Mesenchymal stem cell (in vitro differentiated cells and primary cell): Measurements from ENCODE around the gene SHH.

Experiments
- DNase-seq: peaks from one replicate; pipeline ENCODE4 v3.0.0-alpha.2; 2013
- H2AFZ ChIP-seq: one replicate; pipeline ENCODE4 v1.6.1; 2013; ENCODE audit warnings: low read depth, mild to moderate bottlenecking, control low read depth, inconsistent platforms, low read length, moderate library complexity
- H2AK5ac ChIP-seq: 2 replicates; pipeline ENCODE4 v1.6.1; 2013; ENCODE audit warnings: low read length, moderate library complexity, mild to moderate bottlenecking, inconsistent platforms; ENCODE audit not compliant: severe bottlenecking
- H2BK120ac ChIP-seq: one replicate; pipeline ENCODE4 v1.6.1; 2013; ENCODE audit warnings: low read depth, mild to moderate bottlenecking, inconsistent platforms, low read length, moderate library complexity
- H2BK12ac ChIP-seq, 2 experiments: one replicate each; pipeline ENCODE4 v1.6.1; 2013; ENCODE audit warnings: inconsistent platforms in 2 of 2, low read length in 2 of 2, mild to moderate bottlenecking in 2 of 2, moderate library complexity in 2 of 2, control low read depth in 1 of 2
- H2BK15ac ChIP-seq: one replicate; pipeline ENCODE4 v1.6.1; 2013; ENCODE audit warnings: mild to moderate bottlenecking, low read depth, inconsistent platforms; ENCODE audit not compliant: poor library complexity, severe bottlenecking
- H2BK5ac ChIP-seq: 2 replicates; pipeline ENCODE4 v1.6.1; 2013; ENCODE audit warnings: low read depth, mild to moderate bottlenecking, low read length, control low read depth, inconsistent platforms; ENCODE audit not compliant: poor library complexity, severe bottlenecking
- H3K14ac ChIP-seq, 2 experiments: one replicate each; pipeline ENCODE4 v1.6.1; 2013; ENCODE audit warnings: inconsistent platforms in 2 of 2, low read length in 2 of 2, control low read depth in 1 of 2, mild to moderate bottlenecking in 1 of 2, moderate library complexity in 1 of 2
- H3K18ac ChIP-seq, 2 experiments: one replicate each; pipeline ENCODE4 v1.6.1; 2013; ENCODE audit warnings: inconsistent platforms in 2 of 2, low read length in 2 of 2, control low read depth in 1 of 2, low read depth in 1 of 2, mild to moderate bottlenecking in 1 of 2
- H3K23ac ChIP-seq, 2 experiments: one replicate each; pipeline ENCODE4 v1.6.1; 2013; ENCODE audit warnings: inconsistent platforms in 2 of 2, low read length in 2 of 2, mild to moderate bottlenecking in 2 of 2, moderate library complexity in 2 of 2, control low read depth in 1 of 2
- H3K27ac ChIP-seq: 2 replicates; pipeline ENCODE4 v1.5.1; 2013; ENCODE audit warnings: mild to moderate bottlenecking, moderate library complexity, low read length, control low read depth, inconsistent platforms; ENCODE audit not compliant: poor library complexity, severe bottlenecking
- H3K27me3 ChIP-seq, 2 experiments: 2 replicates each; pipeline versions ENCODE4 v1.6.1 to v1.7.0; 2013; ENCODE audit warnings: low read length in 2 of 2, mild to moderate bottlenecking in 2 of 2, moderate library complexity in 2 of 2, control low read depth in 1 of 2, inconsistent platforms in 1 of 2; ENCODE audit not compliant: control insufficient read depth in 1 of 2, insufficient read depth in 1 of 2
- H3K36me3 ChIP-seq, 2 experiments: 2 replicates each; pipeline versions ENCODE4 v1.6.1 to v1.7.0; 2013; ENCODE audit warnings: low read length in 2 of 2, control low read depth in 1 of 2, inconsistent platforms in 1 of 2, low read depth in 1 of 2, mild to moderate bottlenecking in 1 of 2; ENCODE audit not compliant: insufficient read depth in 2 of 2, control insufficient read depth in 1 of 2
- H3K4ac ChIP-seq, 2 experiments: one replicate each; pipeline ENCODE4 v1.6.1; 2013; ENCODE audit warnings: inconsistent platforms in 2 of 2, low read length in 2 of 2, mild to moderate bottlenecking in 2 of 2, moderate library complexity in 2 of 2, control low read depth in 1 of 2, low read depth in 1 of 2
- H3K4me1 ChIP-seq: 2 replicates; pipeline ENCODE4 v1.6.1; 2013; ENCODE audit warnings: low read depth, low read length, control low read depth; ENCODE audit not compliant: control insufficient read depth, insufficient read depth
- H3K4me2 ChIP-seq: 2 replicates; pipeline ENCODE4 v1.6.1; 2013; ENCODE audit warnings: low read length, mild to moderate bottlenecking, inconsistent platforms; ENCODE audit not compliant: poor library complexity, severe bottlenecking
- H3K4me3 ChIP-seq, 2 experiments: 2 replicates each; pipeline versions ENCODE4 v1.5.1 to v1.7.0; 2013; ENCODE audit warnings: low read length in 2 of 2, mild to moderate bottlenecking in 2 of 2, control low read depth in 1 of 2, low read depth in 1 of 2; ENCODE audit not compliant: insufficient read depth in 1 of 2
- H3K79me1 ChIP-seq: replicated peaks from 2 replicates; pipeline ENCODE4 v1.6.1; 2013; ENCODE audit warnings: mild to moderate bottlenecking, control low read depth, low read length, inconsistent platforms; ENCODE audit not compliant: poor library complexity, severe bottlenecking
- H3K9ac ChIP-seq: 2 replicates; pipeline ENCODE4 v1.7.0; 2013; ENCODE audit warnings: mild to moderate bottlenecking, low read length, moderate library complexity
- H3K9me3 ChIP-seq: 2 replicates; pipeline ENCODE4 v1.7.0; 2013; ENCODE audit warnings: mild to moderate bottlenecking, low read length; ENCODE audit not compliant: control insufficient read depth
- H4K8ac ChIP-seq: one replicate; pipeline ENCODE4 v1.6.1; 2013; ENCODE audit warnings: inconsistent platforms, mild to moderate bottlenecking, low read length, moderate library complexity
- H4K91ac ChIP-seq: one replicate; pipeline ENCODE4 v1.6.1; 2013; ENCODE audit warnings: mild to moderate bottlenecking, low read length, inconsistent platforms
- WGBS: methylation state at CpG from one replicate; pipeline ENCODE4 v1.1.7; 2013; ENCODE audit warnings: mixed read lengths; 5-methylcytosine and 5-hydroxymethylcytosine counted together

SHH gene

GRCh38 chr7:155781433-155781832, 30.8 kb downstream of the SHH start:
- no peak overlapping the region for H2BK12ac ChIP-seq
- H3K14ac ChIP-seq, result no peak overlapping the region
- peaks cover 64 to 67% of the 10 kb centered on the region in 2 experiments for H3K36me3 ChIP-seq
- H3K23ac ChIP-seq, result no peak overlapping the region
- no peaks in the 10 kb centered on the region for H3K27me3 ChIP-seq
- H2BK5ac ChIP-seq, result no peak overlapping the region
- H3K4me3 ChIP-seq, result no peak overlapping the region
- no peak overlapping the region for H2BK15ac ChIP-seq
- H3K27ac ChIP-seq, result no peak overlapping the region
- WGBS, result 98% methylated on average over 17 of the region's 20 CpGs
- H3K9me3 ChIP-seq, result no peaks in the 10 kb centered on the region
- H3K9ac ChIP-seq, result no peak overlapping the region
- no peak overlapping the region for H2AK5ac ChIP-seq
- no peak overlapping the region for H3K4ac ChIP-seq
- H3K4me1 ChIP-seq, result peaks cover 7% of the 10 kb centered on the region
- DNase-seq, result no peak
- no peak overlapping the region for H4K8ac ChIP-seq
- H2BK120ac ChIP-seq, result no peak overlapping the region
- no peak overlapping the region for H3K18ac ChIP-seq
- H3K4me2 ChIP-seq, result no peak overlapping the region
- no peak overlapping the region for H2AFZ ChIP-seq
- peaks cover 41% of the 10 kb centered on the region for H3K79me1 ChIP-seq
- H4K91ac ChIP-seq, result no peak overlapping the region

- Histone ChIP-seq H3K27me3 (no peaks in the 10 kb centered on the region), H4K91ac (no peak overlapping the region), H3K4me2 (no peak overlapping the region), H3K4me3 (no peak overlapping the region), H3K36me3 (peaks cover 67 to 73% of the 10 kb centered on the region in 2 experiments), H2AK5ac (no peak overlapping the region), H2BK5ac (no peak overlapping the region), H3K79me1 (peaks cover 42% of the 10 kb centered on the region), H4K8ac (no peak overlapping the region), H3K18ac (no peak overlapping the region), H3K4me1 (peaks cover 7% of the 10 kb centered on the region), H3K4ac (no peak overlapping the region), H3K9ac (no peak overlapping the region), H3K27ac (no peak overlapping the region), H3K9me3 (no peaks in the 10 kb centered on the region), H2BK120ac (no peak overlapping the region), H3K14ac (no peak overlapping the region), H2BK12ac (no peak overlapping the region), H2BK15ac (no peak overlapping the region), H3K23ac (no peak overlapping the region), H2AFZ (no peak overlapping the region)
- 98% methylated on average over 17 of the region's 24 CpGs for WGBS
- DNase-seq, result no peak
Measured at GRCh38 chr7:155780884-155781283, 31.4 kb downstream of the SHH start.

- no peak overlapping the region for H3K4me3 ChIP-seq
- H3K4me1 ChIP-seq, result peaks cover 9% of the 10 kb centered on the region
- no peak overlapping the region for H3K23ac ChIP-seq
- H2BK15ac ChIP-seq, result peak overlapping the region; percentile 26
- H3K18ac ChIP-seq, result no peak overlapping the region
- peaks cover 69 to 90% of the 10 kb centered on the region in 2 experiments for H3K36me3 ChIP-seq
- no peak overlapping the region for H4K8ac ChIP-seq
- H2AFZ ChIP-seq, result no peak overlapping the region
- no peak overlapping the region for H3K9ac ChIP-seq
- no peak for DNase-seq
- H4K91ac ChIP-seq, result no peak overlapping the region
- no peaks in the 10 kb centered on the region for H3K9me3 ChIP-seq
- WGBS, result 92% methylated on average over 6 of the region's 6 CpGs
- no peak overlapping the region for H2BK120ac ChIP-seq
- no peak overlapping the region for H2BK12ac ChIP-seq
- no peak overlapping the region for H3K4me2 ChIP-seq
- no peak overlapping the region for H3K4ac ChIP-seq
- no peak overlapping the region for H2BK5ac ChIP-seq
- H3K27me3 ChIP-seq, result no peaks in the 10 kb centered on the region
- no peak overlapping the region for H3K27ac ChIP-seq
- H3K79me1 ChIP-seq, result peaks cover 64% of the 10 kb centered on the region
- H3K14ac ChIP-seq, result no peak overlapping the region
- no peak overlapping the region for H2AK5ac ChIP-seq
Measured at GRCh38 chr7:155778349-155778748, 33.9 kb downstream of the SHH start.

GRCh38 chr7:155776606-155777005, 35.7 kb downstream of the SHH start:
- Histone ChIP-seq H3K4me1 (peaks cover 15% of the 10 kb centered on the region), H2BK5ac (no peak overlapping the region), H3K23ac (no peak overlapping the region), H4K91ac (no peak overlapping the region), H3K27ac (no peak overlapping the region), H2BK12ac (no peak overlapping the region), H3K4ac (no peak overlapping the region), H3K4me2 (no peak overlapping the region), H2BK120ac (no peak overlapping the region), H3K27me3 (no peaks in the 10 kb centered on the region), H2AFZ (no peak overlapping the region), H3K14ac (no peak overlapping the region), H3K36me3 (peaks cover 59 to 87% of the 10 kb centered on the region in 2 experiments), H3K9ac (no peak overlapping the region), H3K9me3 (no peaks in the 10 kb centered on the region), H3K79me1 (peaks cover 61% of the 10 kb centered on the region), H2AK5ac (no peak overlapping the region), H2BK15ac (no peak overlapping the region), H3K4me3 (no peak overlapping the region), H4K8ac (no peak overlapping the region), H3K18ac (no peak overlapping the region)
- DNase-seq, result no peak
- WGBS, result 97% methylated on average over 7 of the region's 8 CpGs
